CD1c-positive myeloid dendritic cell (primary cell): ENCODE measurements around the gene SPRR3.

Experiments used
- DNase-seq: peaks from one replicate; pipeline ENCODE4 v3.0.0-alpha.2; 2016; ENCODE audit errors: extremely low spot score

SPRR3 gene, protein sequence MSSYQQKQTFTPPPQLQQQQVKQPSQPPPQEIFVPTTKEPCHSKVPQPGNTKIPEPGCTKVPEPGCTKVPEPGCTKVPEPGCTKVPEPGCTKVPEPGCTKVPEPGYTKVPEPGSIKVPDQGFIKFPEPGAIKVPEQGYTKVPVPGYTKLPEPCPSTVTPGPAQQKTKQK

DNA sequence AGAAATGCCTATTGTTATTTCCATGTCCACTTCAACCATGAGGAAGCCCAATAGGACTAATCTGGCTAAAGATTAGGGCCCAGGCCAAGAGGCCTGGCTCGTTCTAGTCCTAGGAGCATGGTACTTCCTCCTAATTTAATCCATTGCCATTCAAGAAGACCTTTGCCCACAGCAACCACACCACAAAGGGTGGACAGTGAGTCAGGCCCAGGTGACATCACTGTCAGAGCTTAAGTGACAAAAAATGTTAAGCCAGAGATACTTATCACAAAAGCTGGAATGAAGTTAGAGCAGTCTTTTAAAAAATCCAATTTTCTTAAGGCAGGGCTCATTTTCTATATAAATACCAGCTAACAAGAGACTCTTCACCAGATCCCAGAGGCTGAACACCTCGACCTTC, at the start of gene SPRR3:
SPRR3 (plus strand) TSS at position 368 of the 400 bp plus-strand sequence. CDS start 1,272 bp downstream, outside the sequence.
- DNase-seq, result no peak

DNA sequence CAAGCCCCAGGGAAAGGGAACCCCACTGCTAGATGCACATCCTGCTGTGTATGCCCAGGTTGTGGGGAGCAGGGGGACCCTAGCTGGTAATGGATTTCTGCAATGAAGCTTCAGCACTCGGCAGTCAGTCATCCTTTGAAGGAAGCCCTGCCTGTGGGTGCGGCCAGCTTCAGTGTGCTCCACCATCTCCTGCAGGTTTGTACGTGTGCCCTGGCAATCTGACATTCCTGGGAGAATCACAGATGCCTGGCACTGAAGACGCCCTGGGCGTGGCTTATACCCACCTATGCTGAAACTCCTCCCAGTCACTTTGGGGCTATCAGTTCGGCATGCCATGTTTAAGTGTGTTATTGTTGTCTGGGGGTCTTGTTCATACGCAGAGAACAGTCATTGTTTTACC, 47.8 kb upstream of the SPRR3 start:
- DNase-seq, result no peak

DNA sequence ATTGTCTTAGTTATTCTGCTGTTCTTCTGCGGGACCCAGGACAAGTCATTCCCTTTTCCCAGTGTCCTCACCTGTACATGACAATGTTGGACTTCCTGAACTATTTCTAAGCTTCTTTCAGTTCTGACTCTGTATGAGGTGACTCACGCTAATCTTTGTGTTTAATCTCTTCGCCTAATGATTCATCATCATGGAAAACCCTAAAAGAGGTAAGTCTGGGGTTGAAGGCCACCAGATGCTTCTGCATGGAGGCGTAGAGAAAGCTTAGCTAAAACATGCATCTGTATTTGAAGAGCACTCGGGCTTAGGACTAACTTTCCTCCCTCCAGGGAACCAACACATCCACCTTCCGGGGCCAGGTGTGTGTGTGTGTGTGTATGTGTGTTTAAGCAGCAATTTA, 47.1 kb upstream of the SPRR3 start:
- no peak for DNase-seq

DNA sequence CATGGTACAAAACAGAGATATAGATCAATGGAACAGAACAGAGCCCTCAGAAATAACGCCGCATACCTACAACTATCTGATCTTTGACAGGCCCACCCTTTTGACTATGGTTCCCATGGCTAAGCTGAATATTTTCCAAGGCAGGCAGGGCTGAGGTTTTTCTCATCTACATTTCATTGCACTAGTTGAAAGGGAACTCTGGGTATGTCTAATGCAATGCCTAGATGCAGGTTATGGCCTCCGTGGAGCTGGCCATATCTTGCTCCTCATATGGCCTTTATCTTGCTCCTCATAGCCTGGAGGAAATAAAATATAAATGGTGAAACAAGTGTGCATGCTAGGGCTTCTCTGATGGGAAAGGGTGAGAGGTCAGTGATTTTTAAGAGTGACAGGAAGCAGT, 44.0 kb upstream of the SPRR3 start:
- no peak for DNase-seq

DNA sequence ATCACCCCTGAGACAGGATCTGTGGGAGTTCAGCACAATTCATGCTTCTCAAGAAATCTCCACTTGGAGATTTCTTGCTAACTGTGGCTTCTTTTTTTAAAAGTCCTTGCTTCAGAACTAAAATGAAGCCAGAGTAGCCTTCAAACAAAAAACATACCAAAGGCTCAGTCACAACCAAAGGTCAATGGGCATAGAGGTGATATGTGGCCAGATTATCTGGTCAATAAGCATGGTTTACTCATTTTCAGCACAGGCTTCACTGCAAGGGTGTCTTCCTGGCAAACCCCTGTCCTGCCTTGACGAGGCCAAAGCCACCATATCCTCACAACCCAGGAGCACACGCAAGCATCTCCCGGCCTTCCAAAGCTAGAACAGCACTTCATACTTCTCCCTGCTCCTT, 42.3 kb upstream of the SPRR3 start:
- DNase-seq, result no peak

DNA sequence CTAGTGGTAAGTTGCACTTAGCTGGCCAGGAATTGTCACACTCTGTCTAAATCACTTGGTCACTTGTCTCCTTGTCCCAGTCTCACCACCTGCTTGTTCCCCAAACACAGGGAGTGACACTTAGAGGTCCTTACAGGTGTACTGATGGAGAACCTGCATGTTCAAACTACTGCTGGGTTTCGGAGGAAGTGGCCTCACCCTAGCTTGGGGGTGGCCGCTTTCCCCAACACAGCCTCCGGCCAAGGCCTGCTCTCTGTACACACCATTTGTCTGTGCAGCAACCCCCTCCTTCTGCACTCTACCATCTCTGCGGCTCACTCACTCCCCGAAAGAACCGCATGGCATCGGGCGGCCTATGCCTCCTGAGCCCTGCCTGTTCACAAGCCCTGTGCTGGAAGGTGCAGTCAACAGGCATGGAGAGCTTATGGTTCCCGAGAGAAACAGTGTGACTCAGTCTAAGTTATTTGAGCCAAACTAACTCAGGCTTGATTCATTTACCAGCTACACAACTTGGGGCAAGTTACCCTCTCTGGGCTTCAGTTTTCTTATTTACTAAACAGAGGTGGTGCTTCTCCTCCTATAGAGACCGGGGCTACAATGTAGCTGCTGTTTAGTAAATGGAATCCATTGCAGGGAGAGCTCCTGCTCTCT, 41.6 kb upstream of the SPRR3 start:
- DNase-seq, result no peak

DNA sequence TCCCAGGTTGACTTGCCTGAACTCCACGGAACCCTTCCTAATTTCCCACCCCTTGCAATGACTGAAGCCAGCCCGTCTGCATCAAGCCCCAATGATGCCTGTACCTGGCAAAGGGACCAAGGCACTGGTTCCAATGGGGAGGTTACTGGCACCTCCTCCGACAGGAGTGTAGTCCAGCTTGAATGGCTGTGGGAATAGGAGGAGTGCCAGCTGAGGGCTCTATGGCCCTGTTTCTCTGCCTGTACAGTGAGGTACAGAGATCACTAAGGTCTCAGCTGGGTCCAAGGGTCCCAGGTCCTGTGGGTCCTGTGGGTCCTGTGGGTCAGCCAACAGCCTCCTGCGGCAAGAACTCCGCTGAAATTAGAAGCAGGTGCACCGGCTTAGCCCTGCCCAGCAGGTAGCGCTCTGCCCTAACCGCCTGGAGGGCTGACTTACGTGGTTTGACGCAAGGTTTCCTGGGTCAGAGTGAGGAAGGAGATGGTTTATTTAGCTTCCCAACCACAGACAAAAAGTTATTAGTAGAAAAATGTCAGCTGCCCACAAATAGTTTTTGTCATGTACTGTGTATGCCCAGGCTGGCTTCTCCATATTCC, 41.0 kb upstream of the SPRR3 start:
- no peak for DNase-seq

DNA sequence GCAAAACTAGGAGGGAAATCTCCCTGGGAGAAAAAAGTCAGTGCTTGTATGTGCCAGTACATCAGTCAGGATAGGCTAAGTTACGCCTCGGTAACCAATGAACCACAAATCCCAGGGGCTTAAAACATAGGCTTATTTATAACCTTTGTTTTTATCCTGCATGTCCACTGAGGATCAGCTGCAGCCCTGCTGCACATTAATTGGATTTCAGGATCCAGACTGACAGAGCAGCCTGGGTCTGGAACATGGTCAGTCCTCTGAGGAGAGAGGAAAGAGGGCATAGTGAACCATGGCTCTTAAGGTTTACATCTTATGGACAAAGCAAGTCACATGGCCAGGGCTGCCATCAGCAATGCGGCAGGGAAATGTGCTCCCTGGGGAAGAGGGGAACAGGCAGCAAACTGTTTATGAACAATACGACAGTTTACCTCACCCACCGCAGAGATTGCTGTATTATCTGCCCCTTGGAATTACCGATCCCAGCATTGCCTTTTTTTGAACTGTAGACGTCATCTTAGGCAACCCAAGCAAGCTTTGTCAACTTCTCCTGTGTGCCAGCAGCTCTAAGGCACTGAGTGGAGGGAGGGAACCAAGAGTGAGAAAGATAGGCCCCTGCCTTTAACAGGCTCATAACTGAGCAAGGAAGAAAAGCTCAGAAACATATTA, 40.2 kb upstream of the SPRR3 start:
- no peak for DNase-seq

DNA sequence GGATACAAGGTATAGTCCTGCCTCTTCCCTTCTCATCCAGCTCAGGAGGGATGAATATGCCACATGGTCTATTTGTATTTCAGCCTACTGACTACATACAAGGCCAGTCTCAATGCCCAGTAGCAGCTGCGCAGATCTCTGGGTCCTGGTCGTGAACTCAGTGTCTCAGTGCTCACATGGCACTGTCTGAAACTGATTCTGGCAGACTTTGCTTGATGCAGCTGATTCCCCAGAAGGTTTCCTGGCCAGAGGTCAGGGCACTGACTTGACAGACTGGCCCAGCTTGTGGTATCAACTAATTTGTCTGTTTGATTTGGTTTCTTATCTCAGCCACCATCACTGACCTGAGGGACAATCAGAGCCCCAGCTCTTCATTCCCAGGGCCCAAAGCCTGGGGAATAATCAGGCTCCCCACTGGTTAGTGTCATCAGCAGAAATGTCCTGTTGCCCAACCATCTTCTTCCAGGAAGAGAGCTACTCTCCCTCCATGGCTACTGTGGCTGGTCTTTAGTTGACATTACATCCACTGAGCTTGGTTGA, 38.6 kb upstream of the SPRR3 start:
- no peak for DNase-seq

DNA sequence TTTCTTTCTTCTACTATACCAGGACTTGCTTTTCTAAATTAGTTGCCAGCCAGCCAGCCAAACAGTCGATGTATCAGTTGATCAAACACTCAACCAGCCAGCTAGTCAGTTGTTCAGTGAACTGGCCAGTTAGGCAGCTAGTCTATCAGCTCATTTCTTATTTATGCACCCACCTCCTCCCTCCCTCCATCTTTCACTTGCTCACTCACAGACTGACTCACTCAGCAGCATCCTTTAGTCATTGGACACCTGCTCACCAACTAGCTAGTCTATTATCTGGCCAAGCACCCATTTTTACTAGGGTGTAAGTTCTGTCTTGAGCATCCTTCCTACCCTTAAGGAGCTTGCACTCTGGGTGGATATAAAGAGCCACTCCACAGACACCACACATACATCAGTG, 37.0 kb upstream of the SPRR3 start:
- no peak for DNase-seq

DNA sequence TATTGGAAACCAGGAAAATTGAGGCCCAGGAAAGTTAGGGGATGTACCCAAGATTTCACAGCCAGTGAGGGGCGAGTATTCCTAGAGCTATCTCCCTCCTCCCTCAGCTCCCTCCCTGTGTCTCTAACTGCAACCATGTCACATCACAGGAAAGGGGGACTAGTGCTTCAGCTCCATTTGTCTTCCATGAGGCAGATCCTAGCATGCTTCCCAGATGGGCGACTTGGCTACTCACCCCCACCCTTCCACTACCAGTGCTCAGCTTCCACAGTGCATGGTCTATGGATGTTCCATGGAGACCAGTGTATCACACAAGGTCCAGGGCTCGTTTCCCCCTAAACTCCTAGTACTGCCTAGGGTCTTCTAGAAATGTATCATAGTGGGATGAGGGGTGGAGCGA, 35.7 kb upstream of the SPRR3 start:
- no peak for DNase-seq

DNA sequence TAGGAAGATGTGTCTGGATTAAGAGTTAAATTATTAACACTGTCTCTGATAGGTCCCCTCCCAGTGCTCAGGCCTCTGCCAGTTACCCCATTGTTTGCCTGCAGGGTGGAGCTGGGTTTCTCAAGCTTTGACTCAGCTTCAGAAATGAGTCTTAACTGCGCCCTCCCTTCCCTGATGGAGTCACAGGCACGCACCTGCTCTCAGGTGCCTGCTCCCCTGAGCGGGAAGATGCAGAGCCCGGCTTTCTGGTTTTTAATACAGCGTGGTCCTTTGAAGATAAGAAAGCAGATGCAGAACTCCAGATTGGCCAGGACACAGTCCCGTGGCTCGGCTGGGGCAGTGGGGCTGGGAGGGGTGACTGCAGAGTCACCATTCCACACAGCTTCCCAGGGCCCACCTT, 34.3 kb upstream of the SPRR3 start:
- no peak for DNase-seq

DNA sequence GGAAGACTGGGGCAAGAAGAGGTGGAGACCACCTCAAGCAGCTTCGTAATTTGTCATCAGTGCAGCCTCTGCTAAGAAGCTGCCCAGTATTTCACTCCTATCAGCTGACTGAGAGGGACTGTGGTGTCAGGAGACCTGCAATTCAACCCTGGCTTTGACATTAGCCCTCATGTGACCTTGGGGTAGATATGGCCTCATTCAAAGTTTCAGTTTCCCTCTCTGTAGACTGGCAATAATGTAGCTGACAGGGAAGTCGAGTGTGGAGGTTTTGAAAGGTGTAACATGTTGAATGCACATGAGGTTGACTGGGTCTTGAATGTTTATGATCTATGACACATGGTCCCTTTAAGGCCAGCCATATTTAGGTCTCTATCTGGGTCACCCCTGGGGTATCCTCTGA, 33.3 kb upstream of the SPRR3 start:
- no peak for DNase-seq

DNA sequence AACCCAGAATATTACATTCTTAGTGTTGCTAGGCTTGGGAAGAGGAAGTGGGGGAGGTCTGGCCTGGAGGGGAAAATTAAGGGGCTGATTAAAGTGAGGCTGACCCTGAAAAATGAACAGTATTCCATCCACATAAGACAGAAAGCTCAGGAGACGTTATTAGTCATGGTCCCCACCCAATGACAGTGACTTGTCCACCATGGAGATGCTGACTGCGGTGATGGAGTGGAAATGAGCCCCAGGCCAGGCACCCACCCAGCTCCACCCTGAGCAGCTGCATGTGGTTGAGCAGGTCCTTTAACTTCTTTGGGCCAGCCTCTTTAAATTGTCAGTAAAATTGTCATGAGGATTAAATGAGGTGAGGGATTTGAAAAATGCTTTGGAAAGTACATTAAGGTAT, 32.5 kb upstream of the SPRR3 start:
- no peak for DNase-seq

DNA sequence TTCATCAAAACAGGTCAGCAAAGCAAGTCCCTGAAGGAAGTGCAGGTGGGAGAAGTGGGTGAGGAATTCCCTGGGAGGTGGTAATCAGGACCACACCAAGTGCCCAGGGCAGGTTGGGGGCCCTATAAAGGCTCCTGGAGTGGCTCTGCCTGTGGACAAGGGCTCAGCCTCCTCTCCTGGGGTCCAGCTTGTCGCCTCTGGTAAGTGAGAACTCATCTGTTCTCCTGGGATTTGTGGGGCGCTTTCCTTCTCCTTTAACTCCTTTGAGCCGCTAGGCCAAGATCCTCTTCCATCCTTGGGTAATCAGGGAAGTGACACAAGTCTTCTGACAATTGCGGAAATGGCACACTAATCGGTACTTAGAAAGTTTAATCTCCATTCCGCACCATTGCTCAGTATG, 31.1 kb upstream of the SPRR3 start, which contains the start of gene SPRR4:
SPRR4 (plus strand) TSS at position 154 of the 400 bp plus-strand sequence. CDS start 1,243 bp downstream, outside the sequence.
- DNase-seq, result no peak

DNA sequence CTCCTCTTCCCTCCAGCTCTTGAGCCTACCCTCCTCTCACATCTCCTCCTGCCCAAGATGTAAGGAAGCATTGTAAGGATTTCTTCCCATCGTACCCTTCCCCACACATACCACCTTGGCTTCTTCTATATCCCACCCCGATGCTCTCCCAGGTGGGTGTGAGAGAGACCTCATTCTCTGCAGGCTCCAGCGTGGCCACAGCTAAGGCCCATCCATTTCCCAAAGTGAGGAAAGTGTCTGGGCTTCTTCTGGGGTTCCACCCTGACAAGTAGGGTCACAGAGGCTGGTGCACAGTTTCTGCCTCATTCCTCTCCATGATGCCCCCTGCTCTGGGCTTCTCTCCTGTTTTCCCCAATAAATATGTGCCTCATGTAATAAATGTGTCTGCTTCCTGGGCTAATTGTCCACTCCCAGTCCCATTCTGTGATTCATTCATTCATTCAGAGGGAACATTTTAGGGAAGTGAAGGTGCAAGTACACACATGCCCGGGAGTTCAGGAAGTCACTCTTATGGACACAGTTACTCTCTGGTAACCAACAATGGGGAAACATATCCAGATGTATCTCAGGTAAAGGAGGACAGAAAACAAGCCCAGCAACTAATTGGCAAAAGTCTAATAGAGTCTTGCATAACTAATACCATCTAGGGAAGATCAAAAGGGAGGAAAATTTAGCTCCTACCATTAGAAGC, 29.2 kb upstream of the SPRR3 start:
- DNase-seq, result no peak

DNA sequence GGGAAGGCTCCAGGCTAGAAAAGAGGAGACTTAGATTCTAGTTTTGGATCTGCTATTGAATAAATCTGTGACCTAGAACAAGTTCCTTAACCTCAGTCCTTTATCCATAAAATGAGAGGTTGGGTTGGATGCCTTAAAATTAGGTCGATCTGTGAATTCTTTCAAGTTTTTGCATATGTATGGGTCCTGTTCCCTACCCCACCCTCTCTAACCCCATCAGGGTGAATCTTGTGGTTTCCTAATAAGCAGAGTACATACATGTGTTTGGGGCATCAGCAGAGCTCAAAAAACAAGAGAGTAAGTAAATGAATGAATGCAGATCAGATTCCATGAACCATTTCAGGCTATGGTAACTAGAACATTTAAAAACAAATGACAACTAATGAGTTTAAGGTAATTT, 24.9 kb upstream of the SPRR3 start:
- no peak for DNase-seq

DNA sequence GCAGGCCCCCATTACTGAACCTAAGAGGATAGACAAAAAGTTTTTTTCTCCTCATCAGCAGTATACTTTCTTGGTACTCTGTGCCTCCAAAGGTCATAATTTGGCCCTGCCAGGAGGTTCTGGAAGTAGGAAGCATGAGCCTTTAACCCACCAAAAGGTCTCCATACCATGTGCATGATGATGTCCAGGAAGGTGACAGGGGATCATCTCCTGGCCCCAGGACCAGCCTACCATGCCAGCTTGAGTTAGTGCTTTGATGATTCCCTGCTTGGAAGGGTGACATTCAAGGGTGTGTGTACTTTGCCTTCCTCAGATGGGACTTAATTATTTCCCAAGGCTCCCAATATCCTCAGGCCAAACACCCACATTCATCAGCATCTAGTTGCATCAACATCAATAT, 23.9 kb upstream of the SPRR3 start:
- DNase-seq, result no peak

DNA sequence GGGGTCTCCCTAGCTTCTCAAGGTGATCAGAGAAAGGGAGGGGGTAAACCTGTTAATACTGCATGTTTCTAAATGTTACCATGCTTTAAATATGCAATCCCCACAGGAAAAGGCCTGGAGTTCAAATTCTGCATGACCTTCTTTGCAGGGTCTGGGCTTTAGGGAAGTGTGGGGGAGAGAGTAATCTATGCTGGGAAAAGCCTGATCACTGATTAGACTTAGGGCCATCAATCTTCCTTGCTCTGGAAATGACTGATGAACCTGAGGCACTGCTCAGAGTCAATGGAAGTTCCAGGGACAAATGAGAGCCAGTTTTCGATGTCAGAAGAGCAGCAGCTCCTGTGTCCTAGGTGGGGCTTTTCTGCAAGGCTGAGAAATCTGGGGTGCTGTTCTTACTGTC, 20.9 kb upstream of the SPRR3 start:
- no peak for DNase-seq

DNA sequence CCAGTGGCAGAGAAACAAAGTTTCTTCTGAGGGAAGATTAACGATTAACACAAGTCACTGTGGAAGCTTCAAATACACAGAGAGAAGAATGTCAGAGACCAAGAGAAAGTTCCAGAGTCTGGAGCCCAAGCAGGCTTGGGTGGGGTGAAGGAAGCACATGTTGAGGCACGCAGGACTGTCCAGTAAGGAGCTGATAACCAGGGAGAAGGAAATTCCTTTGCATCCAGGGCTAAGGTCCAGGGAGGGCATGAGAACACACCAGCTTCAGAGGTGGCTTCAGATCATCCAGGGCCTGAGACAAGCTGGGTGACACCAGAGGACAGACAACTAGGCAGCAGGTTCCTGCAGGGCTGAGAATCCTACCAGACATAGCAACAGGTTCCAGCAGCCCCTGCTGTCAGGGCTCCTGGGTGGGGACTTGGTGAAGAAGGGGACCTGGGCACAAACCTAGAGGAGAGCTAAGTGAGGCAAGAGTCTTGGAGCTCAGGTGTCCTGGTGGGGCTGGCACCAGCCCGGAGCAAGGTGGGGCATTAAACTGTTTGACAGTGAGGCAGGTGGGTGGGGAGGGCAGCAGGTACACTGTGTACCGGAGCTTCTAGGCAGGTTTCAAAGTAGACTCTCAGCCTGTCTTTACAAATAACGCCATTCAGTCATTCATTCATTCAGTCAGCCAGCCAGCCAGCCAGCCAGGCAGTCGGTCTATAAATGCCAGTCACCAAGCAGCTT, 20.2 kb upstream of the SPRR3 start:
- no peak for DNase-seq

DNA sequence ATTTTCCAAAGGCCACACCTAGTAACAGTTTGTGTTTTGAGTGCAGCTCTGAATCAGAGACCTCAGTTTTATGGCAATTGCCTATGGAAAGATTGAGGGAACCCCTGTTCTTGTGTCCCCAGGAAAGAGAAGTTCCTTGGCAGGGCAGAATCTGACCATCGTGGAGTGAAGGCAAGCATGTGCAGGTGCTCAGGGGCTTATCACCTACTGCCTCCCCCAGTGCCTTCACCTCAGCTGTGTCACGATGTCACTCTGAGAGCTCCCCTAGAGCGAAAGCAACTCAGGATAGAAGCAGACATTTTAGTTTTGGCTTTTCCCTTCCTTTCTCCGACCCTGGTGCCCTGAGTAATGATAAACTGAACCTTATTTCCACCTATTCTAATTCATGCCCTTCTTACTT, 19.5 kb upstream of the SPRR3 start:
- DNase-seq, result no peak
